K562 (cell line): ENCODE data around the gene EIF4G1. TPM values are rescaled to one million over a fixed set of nuclear protein-coding genes. Genes with fewer than 3 reads are reported as not detected.
A peak's percentile ranks its signal among the peaks of the same experiment; 100 is the strongest.

ENCODE experiments used
- ATAC-seq: fragments of 200-7000 bp; cut with Tn5 transposase; 3 replicates; pipeline ENCODE4 v1.9.1; 2020; ENCODE audit warnings: moderate library complexity
- BruUV-seq: library from RNA; stranded (reverse); fragments of 400-500 nt; replicated peaks from 2 replicates; lab custom pipeline; 2021; lab: Mats Ljungman, UMichigan
- CTCF ChIA-PET: fragments of 300-600 bp; formaldehyde crosslinking; extraction: SDS; loops from one replicate; lab custom pipeline; 2021; ENCODE audit warnings: low intra/inter-chr PET ratio; lab: Yijun Ruan, JAX
- POLR2A ChIA-PET: fragments of 300-600, 350-650 bp; sonication (Branson Sonifier 250); formaldehyde crosslinking; extraction: SDS; loops from one replicate; lab custom pipeline; 2021; ENCODE audit warnings: antibody characterized with exemption, inconsistent platforms; lab: Yijun Ruan, JAX
- DNase-seq, 4 experiments: peaks; one replicate each; pipeline versions ENCODE4 v3.0.0 to v3.0.0-alpha.2; 2011 to 2018; ENCODE audit warnings: low spot score in 3 of 4, mixed read lengths in 3 of 4; ENCODE audit errors: extremely low read depth in 1 of 4
- FAIRE-seq: peaks from 2 replicates; lab custom pipeline; 2011; peaks lifted over from hg19 to GRCh38; lab: Jason Lieb, UNC
- H2AFZ ChIP-seq: 2 replicates; pipeline ENCODE4 v1.6.0; 2011; ENCODE audit warnings: low read depth, low read length, control low read depth, inconsistent platforms
- H3K27ac ChIP-seq: fragments of 200-600 bp; 3 replicates; pipeline ENCODE4 v1.8.0; 2011; ENCODE audit warnings: low read depth, mild to moderate bottlenecking, control low read depth, inconsistent platforms, low read length, moderate library complexity, mixed read lengths; ENCODE audit errors: extremely low read depth
- H3K27me3 ChIP-seq, 2 experiments: fragments of 300-600 bp in 1 of 2; 2 replicates in 1 of 2; 3 replicates in 1 of 2; pipeline versions ENCODE4 v1.6.0 to v1.8.0; 2011; ENCODE audit warnings: inconsistent platforms in 2 of 2, low read length in 2 of 2, mild to moderate bottlenecking in 1 of 2, mixed read lengths in 1 of 2, moderate library complexity in 1 of 2; ENCODE audit not compliant: control insufficient read depth in 2 of 2, insufficient read depth in 2 of 2
- H3K36me3 ChIP-seq: fragments of 300-600 bp; 3 replicates; pipeline ENCODE4 v1.8.0; 2011; ENCODE audit warnings: mild to moderate bottlenecking, low read length, inconsistent platforms; ENCODE audit not compliant: control insufficient read depth, insufficient read depth
- H3K4me1 ChIP-seq, 2 experiments: fragments of 200-600 bp in 1 of 2; replicated peaks in 1 of 2; 2 replicates in 1 of 2; 3 replicates in 1 of 2; pipeline versions ENCODE4 v1.5.1 to v1.8.0; 2011; ENCODE audit warnings: inconsistent platforms in 2 of 2, low read length in 2 of 2, mild to moderate bottlenecking in 1 of 2, mixed read lengths in 1 of 2, moderate library complexity in 1 of 2; ENCODE audit not compliant: control insufficient read depth in 2 of 2, insufficient read depth in 2 of 2
- H3K4me2 ChIP-seq: 2 replicates; pipeline ENCODE4 v1.6.1; 2011; ENCODE audit warnings: low read length, control low read depth, inconsistent platforms, mixed read lengths; ENCODE audit not compliant: insufficient read depth
- H3K4me3 ChIP-seq: fragments of 200-600 bp; sonication (generic), shearing (Covaris generic); 2 replicates; pipeline ENCODE4 v1.5.1; 2016; ENCODE audit warnings: control low read depth, inconsistent platforms
- H3K79me2 ChIP-seq: fragments of 200-600 bp; 3 replicates; pipeline ENCODE4 v1.8.0; 2011; ENCODE audit warnings: low read length, inconsistent platforms; ENCODE audit not compliant: control insufficient read depth, insufficient read depth
- H3K9ac ChIP-seq, 2 experiments: 2 replicates each; pipeline versions ENCODE4 v1.6.0 to v1.6.1; 2011; ENCODE audit warnings: low read depth in 2 of 2, low read length in 2 of 2, control low read depth in 1 of 2, inconsistent platforms in 1 of 2, mild to moderate bottlenecking in 1 of 2, mixed read lengths in 1 of 2; ENCODE audit not compliant: insufficient read depth in 1 of 2
- H3K9me1 ChIP-seq: one replicate; pipeline ENCODE4 v1.6.0; 2011; ENCODE audit warnings: inconsistent platforms, mild to moderate bottlenecking, low read length, moderate library complexity; ENCODE audit not compliant: control insufficient read depth, insufficient read depth
- H3K9me3 ChIP-seq: replicated peaks from 2 replicates; pipeline ENCODE4 v1.5.1; 2011; ENCODE audit warnings: low read depth, low read length, inconsistent platforms; ENCODE audit not compliant: control insufficient read depth, insufficient read depth
- H4K20me1 ChIP-seq: replicated peaks from 2 replicates; pipeline ENCODE4 v1.6.1; 2011; ENCODE audit warnings: low read length, inconsistent platforms, mixed read lengths; ENCODE audit not compliant: control insufficient read depth, insufficient read depth
- GATAD2B ChIP-seq: fragments of 450-650 bp; IDR thresholded peaks from 2 replicates; pipeline ENCODE4 v1.6.1; 2017; ENCODE audit warnings: mild to moderate bottlenecking, borderline replicate concordance
- NCOR1 ChIP-seq: fragments of 450-650 bp; IDR thresholded peaks from 2 replicates; pipeline ENCODE4 v1.6.1; 2016; ENCODE audit warnings: mild to moderate bottlenecking, moderate library complexity
- POLR2AphosphoS5 ChIP-seq: IDR thresholded peaks from 2 replicates; pipeline ENCODE4 v1.6.1; 2011; ENCODE audit warnings: mild to moderate bottlenecking, low read depth, low read length, moderate library complexity; ENCODE audit not compliant: control insufficient read depth, insufficient read depth
- POLR2G ChIP-seq: fragments of 200-400 bp; formaldehyde crosslinking; IDR thresholded peaks from 2 replicates; pipeline ENCODE4 v1.6.1; 2017; ENCODE audit warnings: low read depth, mild to moderate bottlenecking, antibody characterized with exemption, low read length, moderate library complexity
- RBM22 ChIP-seq: fragments of 200-400 bp; formaldehyde crosslinking; IDR thresholded peaks from 2 replicates; pipeline ENCODE4 v1.6.1; 2018; ENCODE audit warnings: low read length, low read depth; ENCODE audit not compliant: poor library complexity, severe bottlenecking
- ZFP30 ChIP-seq: fragments of 250-450 bp; sonication (Bioruptor Pico); IDR thresholded peaks from 2 replicates; pipeline ENCODE4 v1.8.0; 2022; ENCODE audit warnings: moderate library complexity, mild to moderate bottlenecking, inconsistent platforms, borderline replicate concordance
- WGBS: fragments of 100-300 bp; shearing (Covaris generic); methylation state at CpG from one replicate; pipeline ENCODE4 v1.1.6; 2016; ENCODE audit warnings: low coverage, mixed read lengths; ENCODE audit not compliant: insufficient coverage; ENCODE audit errors: missing lambda C conversion rate; 5-methylcytosine and 5-hydroxymethylcytosine counted together
- in situ Hi-C: fragments of 300-500 bp; cut with MboI; formaldehyde crosslinking; loops from 4 replicates; pipeline ENCODE4 v1.15.0; 2018; ENCODE audit warnings: inconsistent platforms, mixed read lengths
- intact Hi-C: fragments of 100-400 bp; cut with micrococcal nuclease; formaldehyde crosslinking; loops from 2 replicates; pipeline ENCODE4 v1.14.2; 2022
- polyA plus RNA-seq, 8 experiments: library from polyadenylated mRNA; depleted of rRNA in 4 of 8; stranded (reverse) in 5 of 8; unstranded in 3 of 8; fragments of >200 nt; fragmentation: Nextera tagmentation in 2 of 8; fragmentation: Illumina TruSeq in 1 of 8; extraction: Ambion mirVana in 2 of 8; extraction: Trizol in 1 of 8; gene quantifications; 2 replicates each; pipeline versions ENCODE4 v1.2.1 to v1.2.3, GENCODE V29; 2011 to 2014; ENCODE audit warnings: inconsistent platforms in 1 of 8, missing spikeins in 1 of 8
- total RNA-seq, 7 experiments: library from RNA; depleted of rRNA in 6 of 7; stranded (reverse); fragments of >200 nt in 6 of 7; fragmentation: Illumina TruSeq in 2 of 7; extraction: Trizol in 2 of 7; gene quantifications; 2 replicates each; pipeline versions ENCODE4 v1.2.1 to v1.2.3, GENCODE V29; 2011 to 2021; ENCODE audit warnings: low replicate concordance in 1 of 7

Gene EIF4G1
- total and polyA plus RNA-seq, 9 of the 15 experiments (the other 6 are each of a cell fraction or from before 2014, with no cell fraction given), result 4.6 to 505 (median 155) TPM

- H3K4me2 ChIP-seq, result no peak overlapping the region
- BruUV-seq, result TSS peak; percentile 4
- in situ Hi-C loops, result no loop called here
- H3K4me3 ChIP-seq, result no peak overlapping the region
- no peak for ATAC-seq
- 0 out of 4 replicates have a peak overlapping the region, but pooled peaks of 1 of the 2 experiments have one; percentile 19 for H3K9ac ChIP-seq
- H3K9me3 ChIP-seq, result no peaks in the 10 kb centered on the region
- CTCF ChIA-PET, result no interaction called here
- FAIRE-seq, result no peak
- H3K27ac ChIP-seq, result no peak overlapping the region
- peaks cover 14% of the 10 kb centered on the region for H4K20me1 ChIP-seq
- H3K36me3 ChIP-seq, result peaks cover 98% of the 10 kb centered on the region
- no peak overlapping the region for H2AFZ ChIP-seq
- 98% methylated on average over 14 of the region's 21 CpGs for WGBS
- H3K9me1 ChIP-seq, result no peaks in the 10 kb centered on the region
- peaks cover 3 to 6% of the 10 kb centered on the region in 2 experiments; a peak in 4 of 5 replicates for H3K4me1 ChIP-seq
- TF ChIP-seq NCOR1 (no peak), ZFP30 (no peak), GATAD2B (no peak), RBM22 (peak; percentile 28), POLR2AphosphoS5 (peak; percentile 11; the same call in 1 of the 2 replicates), POLR2G (peak; percentile 55)
- no peaks in the 10 kb centered on the region for H3K27me3 ChIP-seq
- intact Hi-C loops, result no loop called here
- POLR2A ChIA-PET, result interaction anchor here (0.6 to 2.8 kb wide), 5 partner anchors 8 to 11 kb away, joined by 3 to 24 read pairs (median 4); partner anchors contain the start of gene FAM131A
- DNase-seq, result peak in 1 of 4 experiments; percentile 17
- H3K79me2 ChIP-seq, result peaks cover 36% of the 10 kb centered on the region; the same call in 2 of the 3 replicates
Observed at GRCh38 chr3:184327171-184327570, 12.8 kb downstream of the EIF4G1 start.
